ENCODE results near the gene SHISA2. TPM values are rescaled to one million over a fixed set of nuclear protein-coding genes. Genes with fewer than 3 reads are reported as not detected.

SHISA2 gene
- total RNA-seq, 4 donors from 2014 or later = 2.8 to 19.3 (median 3.2) TPM

DNA sequence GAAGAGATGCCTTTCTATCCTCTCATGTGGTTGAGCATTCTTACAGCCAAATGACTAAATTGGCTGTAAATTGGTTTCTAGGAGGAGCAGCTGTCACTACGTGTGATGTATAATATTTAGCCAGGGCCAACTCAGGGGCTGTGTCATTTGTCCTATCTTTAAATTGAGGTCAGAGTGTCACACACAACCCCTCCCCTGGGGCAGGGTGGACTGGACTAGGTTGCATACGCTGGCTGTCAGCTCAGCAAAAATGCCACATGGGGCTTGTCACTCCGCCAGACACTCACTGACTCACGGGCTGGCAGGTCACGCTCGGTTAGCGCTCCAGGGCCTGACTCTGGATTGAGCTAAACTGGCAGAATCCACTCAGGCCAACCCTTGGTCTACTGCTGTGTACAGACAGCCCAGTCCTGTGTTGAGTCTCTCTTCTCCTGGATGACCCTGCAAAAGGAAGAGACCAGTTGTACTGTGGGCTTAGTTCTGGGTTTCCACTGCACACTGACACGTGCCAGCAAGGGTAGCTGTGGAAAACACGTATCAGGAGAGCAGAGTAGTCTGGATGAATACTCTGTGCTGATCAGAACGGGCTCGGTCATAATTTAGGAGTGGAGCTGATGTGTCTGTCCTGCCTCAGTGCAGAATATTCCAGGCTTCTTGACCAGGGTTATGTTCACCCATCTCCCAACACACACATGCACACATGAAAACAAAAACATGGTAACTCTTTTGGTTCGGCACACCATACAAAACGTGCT lies 29.1 kb downstream of the SHISA2 start:
- intact Hi-C loops (cut with DNase I; ENCODE audit: low total_unique reads) (loop anchor here (1.0 to 2.0 kb wide), 2 partner anchors 28 to 149 kb away; no protein-coding TSS in a partner anchor), in situ Hi-C loops (cut with MboI; ENCODE audit: low sequenced_read_pairs in 4 of 4) (no loop called here)
- no peak overlapping the region for H3K4me3 ChIP-seq
- ATAC-seq = peak; percentile 92 to 94
- no peaks in the 10 kb centered on the region for H3K9me3 ChIP-seq
- DNase-seq = peak; percentile 90 to 92
- H3K36me3 ChIP-seq = no peaks in the 10 kb centered on the region
- H3K27ac ChIP-seq = peak overlapping the region; percentile 70 to 83 (median 74)
- no peak for TF ChIP-seq POLR2A (IDR thresholded peaks at IDR 0.05)
- peaks cover 29 to 37% of the 10 kb centered on the region in 2 donors for H3K4me1 ChIP-seq
- H3K27me3 ChIP-seq = no peaks in the 10 kb centered on the region

DNA sequence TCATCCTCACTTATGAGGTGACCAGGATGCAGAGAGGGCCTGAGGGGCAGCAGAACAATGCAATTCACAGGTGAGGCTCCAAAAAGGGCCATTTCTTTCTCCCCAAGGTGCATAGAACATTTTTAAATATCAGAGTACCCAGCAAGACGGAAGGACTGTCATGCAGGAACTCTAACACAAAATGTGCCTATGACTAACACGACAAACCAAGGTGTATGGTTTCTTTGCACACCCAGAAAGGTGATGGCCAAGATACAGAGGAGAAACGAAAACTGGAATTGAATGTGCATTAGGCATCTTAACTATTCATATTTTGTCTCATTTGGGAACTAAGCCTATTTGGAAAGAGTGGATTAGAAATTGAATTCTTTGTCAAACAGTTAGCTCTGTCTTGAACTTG lies 29.9 kb downstream of the SHISA2 start:
- Histone ChIP-seq H3K4me3 (no peak overlapping the region), H3K36me3 (no peaks in the 10 kb centered on the region), H3K9me3 (no peaks in the 10 kb centered on the region), H3K27ac (peak overlapping the region; percentile 70 to 83 (median 74)), H3K27me3 (no peaks in the 10 kb centered on the region), H3K4me1 (peaks cover 29 to 45% of the 10 kb centered on the region in 2 donors)
- in situ Hi-C loops (cut with MboI; ENCODE audit: low sequenced_read_pairs in 4 of 4) = no loop called here
- ATAC-seq (peak; percentile 55 to 68), DNase-seq (no peak)
- intact Hi-C loops (cut with DNase I; ENCODE audit: low total_unique reads) = loop anchor here (1.0 to 2.0 kb wide), 2 partner anchors 29 to 149 kb away; no protein-coding TSS in a partner anchor
- TF ChIP-seq POLR2A (IDR thresholded peaks at IDR 0.05) = no peak
- TF ChIP-seq, protein P1, sequence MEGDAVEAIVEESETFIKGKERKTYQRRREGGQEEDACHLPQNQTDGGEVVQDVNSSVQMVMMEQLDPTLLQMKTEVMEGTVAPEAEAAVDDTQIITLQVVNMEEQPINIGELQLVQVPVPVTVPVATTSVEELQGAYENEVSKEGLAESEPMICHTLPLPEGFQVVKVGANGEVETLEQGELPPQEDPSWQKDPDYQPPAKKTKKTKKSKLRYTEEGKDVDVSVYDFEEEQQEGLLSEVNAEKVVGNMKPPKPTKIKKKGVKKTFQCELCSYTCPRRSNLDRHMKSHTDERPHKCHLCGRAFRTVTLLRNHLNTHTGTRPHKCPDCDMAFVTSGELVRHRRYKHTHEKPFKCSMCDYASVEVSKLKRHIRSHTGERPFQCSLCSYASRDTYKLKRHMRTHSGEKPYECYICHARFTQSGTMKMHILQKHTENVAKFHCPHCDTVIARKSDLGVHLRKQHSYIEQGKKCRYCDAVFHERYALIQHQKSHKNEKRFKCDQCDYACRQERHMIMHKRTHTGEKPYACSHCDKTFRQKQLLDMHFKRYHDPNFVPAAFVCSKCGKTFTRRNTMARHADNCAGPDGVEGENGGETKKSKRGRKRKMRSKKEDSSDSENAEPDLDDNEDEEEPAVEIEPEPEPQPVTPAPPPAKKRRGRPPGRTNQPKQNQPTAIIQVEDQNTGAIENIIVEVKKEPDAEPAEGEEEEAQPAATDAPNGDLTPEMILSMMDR (IDR thresholded peaks at IDR 0.05 in 4 of 5, conservative IDR thresholded peaks at IDR 0.05 in 1 of 5) = no peak

DNA sequence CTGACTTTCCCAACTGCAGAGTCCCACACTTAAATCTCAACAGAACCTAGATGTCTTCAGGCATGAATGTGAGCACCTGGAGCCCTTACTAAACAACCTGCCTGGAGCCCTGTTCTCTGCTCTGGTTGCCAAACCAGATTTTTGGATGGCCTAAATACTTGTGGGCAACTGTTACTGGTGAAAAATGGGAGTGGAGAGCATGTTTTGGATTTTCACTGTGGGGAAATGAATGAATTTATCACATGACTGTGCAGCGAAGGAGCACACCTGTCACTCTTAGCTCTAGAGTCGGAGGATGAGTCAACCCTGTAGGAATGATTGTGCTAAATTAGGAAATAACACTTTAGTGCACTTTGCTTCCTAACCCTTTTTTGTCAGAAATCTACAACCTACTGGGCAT lies 30.3 kb downstream of the SHISA2 start:
- Histone ChIP-seq H3K4me3 (no peak overlapping the region), H3K27me3 (no peaks in the 10 kb centered on the region), H3K9me3 (no peaks in the 10 kb centered on the region), H3K36me3 (no peaks in the 10 kb centered on the region), H3K27ac (peak overlapping the region; percentile 70 to 83 (median 74)), H3K4me1 (peaks cover 29 to 47% of the 10 kb centered on the region in 2 donors)
- intact Hi-C loops (cut with DNase I; ENCODE audit: low total_unique reads) (no loop called here), in situ Hi-C loops (cut with MboI; ENCODE audit: low sequenced_read_pairs in 4 of 4) (no loop called here)
- no peak for DNase-seq
- peak; percentile 48 to 66 for ATAC-seq
- TF ChIP-seq POLR2A (IDR thresholded peaks at IDR 0.05) = no peak
- TF ChIP-seq, protein P1 (IDR thresholded peaks at IDR 0.05 in 4 of 5, conservative IDR thresholded peaks at IDR 0.05 in 1 of 5) = no peak

DNA sequence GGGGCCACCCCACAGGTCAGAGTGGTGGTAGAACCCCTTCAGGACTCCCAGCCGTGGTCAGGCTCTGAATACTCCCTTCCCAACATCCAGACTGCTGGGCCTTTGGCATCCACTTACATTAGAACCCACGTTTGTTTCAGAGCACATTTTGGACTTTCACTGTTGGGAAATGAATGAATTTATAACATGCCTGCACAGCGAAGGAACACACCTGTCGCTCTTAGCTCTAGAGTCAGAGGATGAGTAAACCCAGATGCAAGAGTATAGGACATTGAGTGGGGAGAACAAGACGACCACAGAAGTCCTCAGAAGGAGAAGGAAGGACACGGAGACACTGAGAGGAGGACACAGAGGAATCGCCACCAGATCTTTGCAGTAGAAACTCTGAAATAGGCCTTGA lies 30.9 kb downstream of the SHISA2 start:
- peak overlapping the region; percentile 70 to 83 (median 74) for H3K27ac ChIP-seq
- H3K4me3 ChIP-seq = no peak overlapping the region
- DNase-seq (no peak), ATAC-seq (no peak)
- H3K4me1 ChIP-seq = peaks cover 29 to 51% of the 10 kb centered on the region in 2 donors
- no peaks in the 10 kb centered on the region for H3K36me3 ChIP-seq
- intact Hi-C loops (cut with DNase I; ENCODE audit: low total_unique reads) = no loop called here
- TF ChIP-seq, protein P1 (IDR thresholded peaks at IDR 0.05 in 4 of 5, conservative IDR thresholded peaks at IDR 0.05 in 1 of 5) = no peak
- no peak for TF ChIP-seq POLR2A (IDR thresholded peaks at IDR 0.05)
- no peaks in the 10 kb centered on the region for H3K9me3 ChIP-seq
- no peaks in the 10 kb centered on the region for H3K27me3 ChIP-seq
- in situ Hi-C loops (cut with MboI; ENCODE audit: low sequenced_read_pairs in 4 of 4) = no loop called here

Measured in gastrocnemius medialis (tissue), 4 donors.